IPS-18a (cell line): ENCODE data around the gene SLC35E1.

ENCODE experiments used
- H3K27ac ChIP-seq: one replicate; pipeline ENCODE4 v1.5.1; 2013; ENCODE audit warnings: low read length
- H3K27me3 ChIP-seq: one replicate; pipeline ENCODE4 v1.6.1; 2013; ENCODE audit warnings: mild to moderate bottlenecking, low read length; ENCODE audit not compliant: control insufficient read depth, insufficient read depth
- H3K36me3 ChIP-seq: one replicate; pipeline ENCODE4 v1.6.1; 2013; ENCODE audit warnings: low read depth, low read length; ENCODE audit not compliant: control insufficient read depth
- H3K4me1 ChIP-seq: one replicate; pipeline ENCODE4 v1.6.1; 2013; ENCODE audit warnings: low read depth, low read length; ENCODE audit not compliant: control insufficient read depth
- H3K4me3 ChIP-seq: one replicate; pipeline ENCODE4 v1.5.1; 2013; ENCODE audit warnings: low read length
- H3K9ac ChIP-seq: one replicate; pipeline ENCODE4 v1.6.1; 2013; ENCODE audit warnings: mild to moderate bottlenecking, low read length, moderate library complexity
- H3K9me3 ChIP-seq: one replicate; pipeline ENCODE4 v1.6.1; 2013; ENCODE audit warnings: low read depth, low read length; ENCODE audit not compliant: control insufficient read depth

SLC35E1 gene

GRCh38 chr19:16525751-16526481, 46.3 kb downstream of the SLC35E1 start:
- H3K4me1 ChIP-seq = no peaks in the 10 kb centered on the region
- no peaks in the 10 kb centered on the region for H3K27me3 ChIP-seq
- H3K4me3 ChIP-seq = no peak overlapping the region
- H3K27ac ChIP-seq = no peak overlapping the region
- H3K36me3 ChIP-seq = peaks cover 83% of the 10 kb centered on the region
- no peak overlapping the region for H3K9ac ChIP-seq
- H3K9me3 ChIP-seq = no peaks in the 10 kb centered on the region

- H3K4me1 ChIP-seq = no peaks in the 10 kb centered on the region
- no peak overlapping the region for H3K9ac ChIP-seq
- H3K9me3 ChIP-seq = no peaks in the 10 kb centered on the region
- peaks cover 83% of the 10 kb centered on the region for H3K36me3 ChIP-seq
- no peaks in the 10 kb centered on the region for H3K27me3 ChIP-seq
- no peak overlapping the region for H3K4me3 ChIP-seq
- H3K27ac ChIP-seq = no peak overlapping the region
Observed at GRCh38 chr19:16524991-16525734, 47.1 kb downstream of the SLC35E1 start.

GRCh38 chr19:16522559-16523377, 49.4 kb downstream of the SLC35E1 start:
- H3K4me3 ChIP-seq = no peak overlapping the region
- H3K27me3 ChIP-seq = no peaks in the 10 kb centered on the region
- H3K9ac ChIP-seq = no peak overlapping the region
- no peaks in the 10 kb centered on the region for H3K9me3 ChIP-seq
- H3K4me1 ChIP-seq = no peaks in the 10 kb centered on the region
- H3K27ac ChIP-seq = no peak overlapping the region
- peaks cover 83% of the 10 kb centered on the region for H3K36me3 ChIP-seq

- H3K27ac ChIP-seq = no peak overlapping the region
- peaks cover 83% of the 10 kb centered on the region for H3K36me3 ChIP-seq
- no peaks in the 10 kb centered on the region for H3K9me3 ChIP-seq
- H3K4me1 ChIP-seq = no peaks in the 10 kb centered on the region
- H3K9ac ChIP-seq = no peak overlapping the region
- no peak overlapping the region for H3K4me3 ChIP-seq
- H3K27me3 ChIP-seq = no peaks in the 10 kb centered on the region
Observed at GRCh38 chr19:16521715-16522289, 50.4 kb downstream of the SLC35E1 start.

- Histone ChIP-seq H3K9me3 (no peaks in the 10 kb centered on the region), H3K4me1 (no peaks in the 10 kb centered on the region), H3K27me3 (no peaks in the 10 kb centered on the region), H3K27ac (no peak overlapping the region), H3K36me3 (peaks cover 80% of the 10 kb centered on the region), H3K4me3 (no peak overlapping the region), H3K9ac (no peak overlapping the region)
Observed at GRCh38 chr19:16520986-16521624, 51.1 kb downstream of the SLC35E1 start.

- Histone ChIP-seq H3K9me3 (no peaks in the 10 kb centered on the region), H3K4me1 (no peaks in the 10 kb centered on the region), H3K27me3 (no peaks in the 10 kb centered on the region), H3K36me3 (peaks cover 75% of the 10 kb centered on the region), H3K4me3 (no peak overlapping the region), H3K9ac (no peak overlapping the region), H3K27ac (no peak overlapping the region)
Observed at GRCh38 chr19:16520074-16520973, 51.9 kb downstream of the SLC35E1 start.

GRCh38 chr19:16519230-16519687, 53.0 kb downstream of the SLC35E1 start:
- Histone ChIP-seq H3K36me3 (peaks cover 69% of the 10 kb centered on the region), H3K27ac (no peak overlapping the region), H3K9me3 (no peaks in the 10 kb centered on the region), H3K4me1 (no peaks in the 10 kb centered on the region), H3K27me3 (no peaks in the 10 kb centered on the region), H3K9ac (no peak overlapping the region), H3K4me3 (no peak overlapping the region)

GRCh38 chr19:16518483-16519229, 53.6 kb downstream of the SLC35E1 start:
- Histone ChIP-seq H3K4me1 (no peaks in the 10 kb centered on the region), H3K9ac (no peak overlapping the region), H3K27me3 (no peaks in the 10 kb centered on the region), H3K36me3 (peaks cover 65% of the 10 kb centered on the region), H3K4me3 (no peak overlapping the region), H3K27ac (no peak overlapping the region), H3K9me3 (no peaks in the 10 kb centered on the region)

GRCh38 chr19:16518061-16518460, 54.2 kb downstream of the SLC35E1 start:
- Histone ChIP-seq H3K4me3 (no peak overlapping the region), H3K9me3 (no peaks in the 10 kb centered on the region), H3K9ac (no peak overlapping the region), H3K36me3 (peaks cover 60% of the 10 kb centered on the region), H3K4me1 (no peaks in the 10 kb centered on the region), H3K27me3 (no peaks in the 10 kb centered on the region), H3K27ac (no peak overlapping the region)
